K562 (cell line): ENCODE results near the gene CENPU. TPM values are rescaled to one million over a fixed set of nuclear protein-coding genes. Genes with fewer than 3 reads are reported as not detected.

Experiments
- BCL6 ChIP-seq: fragments of 250-450 bp; sonication (Bioruptor Pico); IDR thresholded peaks from 2 replicates; pipeline ENCODE4 v1.4.0; 2020
- C11orf30 ChIP-seq: fragments of 450-650 bp; IDR thresholded peaks from 2 replicates; pipeline ENCODE4 v1.6.1; 2016; ENCODE audit warnings: low read depth, mild to moderate bottlenecking
- CHD2 ChIP-seq: IDR thresholded peaks from 2 replicates; pipeline ENCODE4 v1.6.1; 2011; ENCODE audit warnings: low read depth, low read length
- CREB5 ChIP-seq: fragments of 250-450 bp; sonication (Bioruptor Pico); IDR thresholded peaks from 2 replicates; pipeline ENCODE4 v1.5.0; 2020; ENCODE audit warnings: mild to moderate bottlenecking
- CREBBP ChIP-seq: IDR thresholded peaks from one replicate; pipeline ENCODE4 v1.6.1; 2012; ENCODE audit warnings: low read depth, mild to moderate bottlenecking, control low read depth, inconsistent platforms, low read length
- DDX20 ChIP-seq: fragments of 450-650 bp; IDR thresholded peaks from 2 replicates; pipeline ENCODE4 v1.6.1; 2016; ENCODE audit warnings: missing genetic modification characterization, low read depth, mild to moderate bottlenecking, missing compliant biosample characterization, moderate library complexity
- FOSL1 ChIP-seq: fragments of 200-800 bp; sonication (Bioruptor generic); conservative IDR thresholded peaks from 2 replicates; pipeline ENCODE4 v1.6.1; 2016; ENCODE audit warnings: missing genetic modification characterization, missing compliant biosample characterization
- FOXK1 ChIP-seq: sonication (generic); formaldehyde crosslinking; IDR thresholded peaks from 2 replicates; pipeline ENCODE4 v1.8.0; 2022; ENCODE audit warnings: missing genetic modification reagents, mild to moderate bottlenecking, borderline replicate concordance
- HBP1 ChIP-seq: fragments of 450-650 bp; formaldehyde crosslinking; IDR thresholded peaks from 2 replicates; pipeline ENCODE4 v1.4.0; 2022; ENCODE audit warnings: missing genetic modification characterization
- MLLT1 ChIP-seq, 2 experiments: fragments of 450-650 bp; IDR thresholded peaks; 2 replicates each; pipeline ENCODE4 v1.6.1; 2016
- POLR2G ChIP-seq: fragments of 200-400 bp; formaldehyde crosslinking; IDR thresholded peaks from 2 replicates; pipeline ENCODE4 v1.6.1; 2017; ENCODE audit warnings: low read depth, mild to moderate bottlenecking, antibody characterized with exemption, low read length, moderate library complexity
- PRPF4 ChIP-seq: fragments of 200-400 bp; formaldehyde crosslinking; IDR thresholded peaks from one replicate; pipeline ENCODE4 v1.6.1; 2017; ENCODE audit warnings: low read length, low read depth, mild to moderate bottlenecking; ENCODE audit not compliant: insufficient read depth, poor library complexity, severe bottlenecking
- RNF2 ChIP-seq: sonication (generic); IDR thresholded peaks from 2 replicates; pipeline ENCODE4 v1.6.1; 2016
- SMARCB1 ChIP-seq: IDR thresholded peaks from 2 replicates; pipeline ENCODE4 v1.6.1; 2011; ENCODE audit warnings: improper control_type of control experiment, low read depth; ENCODE audit not compliant: insufficient read length
- STAG1 ChIP-seq: sonication (generic); formaldehyde crosslinking; IDR thresholded peaks from 2 replicates; pipeline ENCODE4 v1.5.0; 2020; ENCODE audit warnings: missing genetic modification reagents, borderline replicate concordance
- TCF7 ChIP-seq: sonication (generic); IDR thresholded peaks from 2 replicates; pipeline ENCODE4 v1.6.1; 2016; ENCODE audit warnings: antibody characterized with exemption, borderline replicate concordance
- TRIM28 ChIP-seq: fragments of 450-650 bp; IDR thresholded peaks from 2 replicates; pipeline ENCODE4 v1.6.1; 2017
- ZNF280A ChIP-seq: fragments of 450-650 bp; IDR thresholded peaks from 2 replicates; pipeline ENCODE4 v1.6.1; 2018; ENCODE audit warnings: mild to moderate bottlenecking, low read depth; ENCODE audit not compliant: partially characterized antibody
- polyA plus RNA-seq, 8 experiments: library from polyadenylated mRNA; depleted of rRNA in 4 of 8; stranded (reverse) in 5 of 8; unstranded in 3 of 8; fragments of >200 nt; fragmentation: Nextera tagmentation in 2 of 8; fragmentation: Illumina TruSeq in 1 of 8; extraction: Ambion mirVana in 2 of 8; extraction: Trizol in 1 of 8; gene quantifications; 2 replicates each; pipeline versions ENCODE4 v1.2.1 to v1.2.3, GENCODE V29; 2011 to 2014; ENCODE audit warnings: inconsistent platforms in 1 of 8, missing spikeins in 1 of 8
- total RNA-seq, 7 experiments: library from RNA; depleted of rRNA in 6 of 7; stranded (reverse); fragments of >200 nt in 6 of 7; fragmentation: Illumina TruSeq in 2 of 7; extraction: Trizol in 2 of 7; gene quantifications; 2 replicates each; pipeline versions ENCODE4 v1.2.1 to v1.2.3, GENCODE V29; 2011 to 2021; ENCODE audit warnings: low replicate concordance in 1 of 7

CENPU gene
- total and polyA plus RNA-seq, 9 of the 15 experiments (the other 6 are each of a cell fraction or from before 2014, with no cell fraction given), result 39.4 to 98.7 (median 84.3) TPM

GRCh38 chr4:184684491-184685189, 49.3 kb downstream of the CENPU start (continued):
- TF ChIP-seq MLLT1 (IDR thresholded peaks at IDR 0.05) (peak in 1 of 2 experiments; percentile 99; a peak in 2 of 4 replicates), FOSL1 (tag) (peak; percentile 89), POLR2G (no peak), C11orf30 (no peak), PRPF4 (no peak), TCF7 (peak; percentile 84; the same call in 1 of the 2 replicates), SMARCB1 (no peak), STAG1 (CRISPR knock-in tag) (no peak), BCL6 (no peak), RNF2 (peak; percentile 96), DDX20 (tag) (no peak), CREBBP (no peak), CREB5 (no peak), TRIM28 (peak; percentile 54), ZNF280A (no peak), FOXK1 (CRISPR knock-in tag) (no peak), CHD2 (peak; percentile 85), HBP1 (CRISPR knock-in tag) (peak; percentile 90)
